ENCODE results near the gene VASP. TPM values are rescaled to one million over a fixed set of nuclear protein-coding genes. Genes with fewer than 3 reads are reported as not detected.

VASP gene
- total and polyA plus RNA-seq, 7 donors, result 13.5 to 76.3 (median 22.7) TPM

GRCh38 chr19:45472563-45473366 is 34.5 kb upstream of the VASP start:
- Histone ChIP-seq H3K4me1 (peaks cover 15% of the 10 kb centered on the region), H3K27ac (no peak overlapping the region), H3K4me3 (peak overlapping the region; percentile 18), H3K36me3 (ENCODE audit: insufficient read depth in 1 of 2, low read depth in 1 of 2) (no peaks in the 10 kb centered on the region), H3K9me3 (no peaks in the 10 kb centered on the region), H3K27me3 (ENCODE audit: insufficient read depth in 3 of 3, low read length in 2 of 3) (no peaks in the 10 kb centered on the region)
- intact Hi-C loops (cut with DNase I), result no loop called here
- WGBS, 3 donors, result 53 to 56% (median 54%) methylated on average over 43 to 44 of the region's 44 CpGs
- TF ChIP-seq CTCF (IDR thresholded peaks at IDR 0.05), result no peak
- ATAC-seq (no peak), DNase-seq (no peak)

GRCh38 chr19:45473367-45473681 is 34.0 kb upstream of the VASP start:
- no peak overlapping the region for H3K27ac ChIP-seq
- H3K4me3 ChIP-seq, result no peak overlapping the region
- no peak for DNase-seq
- H3K36me3 ChIP-seq (ENCODE audit: insufficient read depth in 1 of 2, low read depth in 1 of 2), result no peaks in the 10 kb centered on the region
- no peak for TF ChIP-seq CTCF (IDR thresholded peaks at IDR 0.05)
- H3K4me1 ChIP-seq, result peaks cover 19% of the 10 kb centered on the region
- WGBS, 3 donors, result 38 to 50% (median 48%) methylated on average over 5 of the region's 5 CpGs
- no peak for ATAC-seq
- H3K9me3 ChIP-seq, result no peaks in the 10 kb centered on the region
- intact Hi-C loops (cut with DNase I), result no loop called here
- no peaks in the 10 kb centered on the region for H3K27me3 ChIP-seq (ENCODE audit: insufficient read depth in 3 of 3, low read length in 2 of 3)

GRCh38 chr19:45473682-45474605 is 33.3 kb upstream of the VASP start:
- no peaks in the 10 kb centered on the region for H3K27me3 ChIP-seq (ENCODE audit: insufficient read depth in 3 of 3, low read length in 2 of 3)
- no peaks in the 10 kb centered on the region for H3K9me3 ChIP-seq
- no peak overlapping the region for H3K4me3 ChIP-seq
- no peak for TF ChIP-seq CTCF (IDR thresholded peaks at IDR 0.05)
- H3K27ac ChIP-seq, result no peak overlapping the region
- intact Hi-C loops (cut with DNase I), result no loop called here
- H3K36me3 ChIP-seq (ENCODE audit: insufficient read depth in 1 of 2, low read depth in 1 of 2), result no peaks in the 10 kb centered on the region
- WGBS, 3 donors, result 74 to 80% (median 78%) methylated on average over 27 of the region's 27 CpGs
- H3K4me1 ChIP-seq, result peaks cover 19% of the 10 kb centered on the region
- DNase-seq (no peak), ATAC-seq (no peak)

- DNase-seq (no peak), ATAC-seq (no peak)
- intact Hi-C loops (cut with DNase I), result no loop called here
- Histone ChIP-seq H3K36me3 (ENCODE audit: insufficient read depth in 1 of 2, low read depth in 1 of 2) (no peaks in the 10 kb centered on the region), H3K27me3 (ENCODE audit: insufficient read depth in 3 of 3, low read length in 2 of 3) (no peaks in the 10 kb centered on the region), H3K9me3 (no peaks in the 10 kb centered on the region), H3K4me1 (peaks cover 17% of the 10 kb centered on the region), H3K4me3 (no peak overlapping the region), H3K27ac (no peak overlapping the region)
- WGBS, 3 donors, result 51 to 58% (median 54%) methylated on average over 27 to 28 of the region's 28 CpGs
- no peak for TF ChIP-seq CTCF (IDR thresholded peaks at IDR 0.05)
These were observed 32.4 kb upstream of the VASP start for GRCh38 chr19:45474606-45475521.

Measured in psoas muscle (tissue), 8 donors.